ENCODE measurements around the gene NTM.

NTM gene

DNA sequence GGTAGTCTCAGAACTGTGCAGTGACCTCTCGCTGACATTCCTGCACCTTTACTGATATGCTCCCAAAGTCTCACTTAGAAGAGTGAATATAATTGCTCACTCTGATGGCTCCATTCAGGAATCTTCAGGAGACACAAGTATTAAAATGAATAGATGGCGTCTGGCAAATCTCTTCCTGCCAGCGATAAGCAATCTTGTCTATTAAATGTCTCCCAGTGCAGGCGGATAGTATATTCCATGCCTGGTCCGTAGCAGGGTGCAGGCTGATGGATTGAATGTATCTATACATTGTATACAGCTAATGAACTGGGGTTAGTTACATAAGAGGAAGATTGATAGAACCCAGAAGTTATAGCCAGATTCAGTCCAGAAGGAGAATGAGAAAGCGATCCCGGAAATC, 575.3 kb downstream of the NTM start:
- H3K4me3 Mint-ChIP-seq = no peak overlapping the region
- no peaks in the 10 kb centered on the region for H3K36me3 Mint-ChIP-seq
- no peak overlapping the region for H3K27ac Mint-ChIP-seq
- no peaks in the 10 kb centered on the region for H3K4me1 Mint-ChIP-seq
- H3K9me3 Mint-ChIP-seq = peaks cover 7% of the 10 kb centered on the region
- DNase-seq (ENCODE audit: low spot score in 2 of 2) (no peak), ATAC-seq (no peak)

GRCh38 chr11:131947511-131947910, 577.1 kb downstream of the NTM start:
- Mint-ChIP-seq H3K4me3 (no peak overlapping the region), H3K36me3 (no peaks in the 10 kb centered on the region), H3K4me1 (no peaks in the 10 kb centered on the region), H3K9me3 (peaks cover 9% of the 10 kb centered on the region), H3K27ac (no peak overlapping the region)
- ATAC-seq (no peak), DNase-seq (ENCODE audit: low spot score in 2 of 2) (no peak)

GRCh38 chr11:131951121-131951520, 580.7 kb downstream of the NTM start:
- H3K27ac Mint-ChIP-seq = no peak overlapping the region
- ATAC-seq (no peak), DNase-seq (ENCODE audit: low spot score in 2 of 2) (no peak)
- H3K4me1 Mint-ChIP-seq = no peaks in the 10 kb centered on the region
- no peaks in the 10 kb centered on the region for H3K36me3 Mint-ChIP-seq
- peaks cover 12% of the 10 kb centered on the region for H3K9me3 Mint-ChIP-seq
- H3K4me3 Mint-ChIP-seq = no peak overlapping the region

- Mint-ChIP-seq H3K4me1 (no peaks in the 10 kb centered on the region), H3K4me3 (no peak overlapping the region), H3K9me3 (peaks cover 17% of the 10 kb centered on the region), H3K27ac (no peak overlapping the region), H3K36me3 (no peaks in the 10 kb centered on the region)
- no peak for DNase-seq (ENCODE audit: low spot score in 2 of 2)
- peak; percentile 37 for ATAC-seq
Observed at GRCh38 chr11:131954146-131954545, 583.7 kb downstream of the NTM start.

- Mint-ChIP-seq H3K36me3 (no peaks in the 10 kb centered on the region), H3K27ac (no peak overlapping the region), H3K4me3 (no peak overlapping the region), H3K9me3 (peaks cover 8% of the 10 kb centered on the region), H3K4me1 (no peaks in the 10 kb centered on the region)
- DNase-seq (ENCODE audit: low spot score in 2 of 2) (no peak), ATAC-seq (no peak)
Observed at GRCh38 chr11:131955904-131956303, 585.5 kb downstream of the NTM start.

DNA sequence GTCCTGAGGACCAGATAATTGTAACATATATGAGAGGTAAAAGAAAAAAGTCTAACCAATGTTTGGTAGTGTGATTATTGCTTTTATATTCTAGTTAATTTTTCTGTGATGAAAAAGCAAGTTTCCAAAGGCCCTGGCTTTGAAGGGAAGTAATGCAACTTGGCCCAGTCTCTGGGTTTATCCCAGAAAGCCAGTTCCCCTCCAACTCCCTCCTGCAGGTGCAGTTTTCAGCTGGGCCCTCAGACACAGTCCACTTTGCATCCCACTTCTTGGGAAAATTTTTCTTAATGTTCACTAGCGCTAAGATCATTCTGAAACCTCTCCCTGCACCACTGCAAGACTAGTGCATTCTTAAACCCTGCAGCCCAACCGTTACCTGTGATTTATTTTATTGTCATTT, 586.8 kb downstream of the NTM start:
- ATAC-seq (no peak), DNase-seq (ENCODE audit: low spot score in 2 of 2) (no peak)
- H3K9me3 Mint-ChIP-seq = peaks cover 8% of the 10 kb centered on the region
- H3K4me3 Mint-ChIP-seq = no peak overlapping the region
- H3K4me1 Mint-ChIP-seq = no peaks in the 10 kb centered on the region
- H3K36me3 Mint-ChIP-seq = no peaks in the 10 kb centered on the region
- H3K27ac Mint-ChIP-seq = no peak overlapping the region

- no peaks in the 10 kb centered on the region for H3K36me3 Mint-ChIP-seq
- no peak for ATAC-seq
- peaks cover 8% of the 10 kb centered on the region for H3K9me3 Mint-ChIP-seq
- DNase-seq (ENCODE audit: low spot score in 2 of 2) = no peak
- H3K27ac Mint-ChIP-seq = no peak overlapping the region
- H3K4me1 Mint-ChIP-seq = no peaks in the 10 kb centered on the region
- no peak overlapping the region for H3K4me3 Mint-ChIP-seq
Observed at GRCh38 chr11:131957875-131958274, 587.5 kb downstream of the NTM start.

DNA sequence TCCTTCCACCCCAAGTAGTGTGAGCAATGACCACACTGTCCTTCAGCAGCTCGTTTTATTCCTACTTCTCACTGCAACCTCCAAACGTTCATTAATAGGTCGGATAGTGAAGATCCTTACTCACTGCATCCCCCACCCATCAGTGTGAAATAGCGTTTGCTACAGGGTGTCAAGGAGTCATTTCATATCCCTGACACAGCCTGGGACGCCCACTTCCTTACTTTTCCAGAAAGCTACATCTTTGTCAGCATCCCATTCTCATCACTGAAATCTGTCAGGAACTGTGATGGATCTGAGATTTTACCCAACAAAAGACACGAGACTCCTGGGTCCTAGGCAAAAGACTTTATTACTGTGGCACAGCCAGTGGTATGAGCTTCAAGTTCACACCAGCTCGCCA, 592.4 kb downstream of the NTM start:
- peaks cover 20% of the 10 kb centered on the region for H3K9me3 Mint-ChIP-seq
- H3K27ac Mint-ChIP-seq = no peak overlapping the region
- H3K4me3 Mint-ChIP-seq = no peak overlapping the region
- DNase-seq (ENCODE audit: low spot score in 2 of 2) (no peak), ATAC-seq (no peak)
- no peaks in the 10 kb centered on the region for H3K4me1 Mint-ChIP-seq
- no peaks in the 10 kb centered on the region for H3K36me3 Mint-ChIP-seq

- ATAC-seq = no peak
- Mint-ChIP-seq H3K4me1 (no peaks in the 10 kb centered on the region), H3K4me3 (no peak overlapping the region), H3K9me3 (peaks cover 15% of the 10 kb centered on the region), H3K36me3 (no peaks in the 10 kb centered on the region), H3K27ac (no peak overlapping the region)
- no peak for DNase-seq (ENCODE audit: low spot score in 2 of 2)
Observed at GRCh38 chr11:131964698-131965483, 594.5 kb downstream of the NTM start.

GRCh38 chr11:131965504-131965903, 595.1 kb downstream of the NTM start:
- H3K36me3 Mint-ChIP-seq = no peaks in the 10 kb centered on the region
- no peak overlapping the region for H3K4me3 Mint-ChIP-seq
- DNase-seq (ENCODE audit: low spot score in 2 of 2) = no peak
- no peak overlapping the region for H3K27ac Mint-ChIP-seq
- no peaks in the 10 kb centered on the region for H3K4me1 Mint-ChIP-seq
- ATAC-seq = no peak
- H3K9me3 Mint-ChIP-seq = peaks cover 16% of the 10 kb centered on the region

GRCh38 chr11:131966667-131967066, 596.3 kb downstream of the NTM start:
- ATAC-seq (peak; percentile 32), DNase-seq (ENCODE audit: low spot score in 2 of 2) (no peak)
- Mint-ChIP-seq H3K4me3 (no peak overlapping the region), H3K36me3 (no peaks in the 10 kb centered on the region), H3K4me1 (no peaks in the 10 kb centered on the region), H3K27ac (no peak overlapping the region), H3K9me3 (peaks cover 19% of the 10 kb centered on the region)

DNA sequence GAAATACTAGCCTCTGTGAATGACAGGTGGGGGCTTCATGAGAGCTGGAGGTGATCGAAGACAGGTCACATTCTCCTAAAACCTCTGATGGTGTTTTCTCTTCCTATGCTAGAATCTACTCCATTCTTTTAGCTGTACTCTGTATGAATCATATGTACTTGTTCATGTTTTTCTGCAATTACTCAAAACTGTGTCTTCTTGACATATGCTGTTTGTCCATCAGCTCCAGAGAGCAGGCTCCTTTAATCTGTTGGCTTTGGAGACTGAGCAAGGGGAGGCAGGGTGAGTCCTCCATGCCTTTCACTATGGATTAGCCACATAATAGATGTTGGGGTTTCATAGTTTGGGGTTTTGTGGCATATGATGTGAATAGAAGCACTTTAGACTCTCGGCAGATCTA, 598.8 kb downstream of the NTM start:
- ATAC-seq (no peak), DNase-seq (ENCODE audit: low spot score in 2 of 2) (no peak)
- Mint-ChIP-seq H3K9me3 (peaks cover 19% of the 10 kb centered on the region), H3K27ac (no peak overlapping the region), H3K4me1 (no peaks in the 10 kb centered on the region), H3K36me3 (no peaks in the 10 kb centered on the region), H3K4me3 (no peak overlapping the region)

DNA sequence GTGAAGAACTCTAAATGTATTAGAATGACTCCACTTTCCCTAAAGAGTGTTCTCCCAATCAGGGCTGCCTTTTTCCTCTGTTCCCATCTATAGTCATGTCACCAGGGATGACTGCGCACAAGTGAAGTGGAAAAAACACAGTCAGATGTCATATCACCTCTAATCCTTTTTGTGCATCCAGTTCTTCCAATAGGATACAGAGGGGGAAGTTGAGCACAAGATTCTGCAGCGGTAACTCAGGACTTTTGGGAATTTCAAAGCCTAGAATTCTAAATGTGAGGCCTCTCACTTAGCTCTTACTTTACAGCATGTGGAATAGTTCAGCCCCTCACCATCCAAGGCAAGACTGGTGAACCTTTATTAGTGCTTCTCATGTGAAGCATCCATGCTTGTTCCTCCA, 602.6 kb downstream of the NTM start:
- Mint-ChIP-seq H3K9me3 (peaks cover 9% of the 10 kb centered on the region), H3K36me3 (no peaks in the 10 kb centered on the region), H3K4me3 (no peak overlapping the region), H3K27ac (no peak overlapping the region), H3K4me1 (no peaks in the 10 kb centered on the region)
- no peak for ATAC-seq
- DNase-seq (ENCODE audit: low spot score in 2 of 2) = no peak

- ATAC-seq = no peak
- H3K9me3 Mint-ChIP-seq = peaks cover 8% of the 10 kb centered on the region
Observed at GRCh38 chr11:131975619-131976018, 605.2 kb downstream of the NTM start.

GRCh38 chr11:131976021-131976420, 605.6 kb downstream of the NTM start:
- DNase-seq (ENCODE audit: low spot score in 2 of 2) (no peak), ATAC-seq (no peak)
- no peaks in the 10 kb centered on the region for H3K4me1 Mint-ChIP-seq
- no peak overlapping the region for H3K27ac Mint-ChIP-seq
- peaks cover 6% of the 10 kb centered on the region for H3K9me3 Mint-ChIP-seq
- no peaks in the 10 kb centered on the region for H3K36me3 Mint-ChIP-seq
- H3K4me3 Mint-ChIP-seq = no peak overlapping the region

More at GRCh38 chr11:131975619-131976018, 605.2 kb downstream of the NTM start:
- Mint-ChIP-seq H3K4me1 (no peaks in the 10 kb centered on the region), H3K4me3 (no peak overlapping the region), H3K36me3 (no peaks in the 10 kb centered on the region), H3K27ac (no peak overlapping the region)
- DNase-seq (ENCODE audit: low spot score in 2 of 2) = no peak

- no peak for ATAC-seq
- no peak overlapping the region for H3K27ac Mint-ChIP-seq
- H3K4me1 Mint-ChIP-seq = no peaks in the 10 kb centered on the region
- no peaks in the 10 kb centered on the region for H3K36me3 Mint-ChIP-seq
- H3K4me3 Mint-ChIP-seq = no peak overlapping the region
- no peak for DNase-seq (ENCODE audit: low spot score in 2 of 2)
- H3K9me3 Mint-ChIP-seq = peaks cover 6% of the 10 kb centered on the region
Observed at GRCh38 chr11:131977231-131977630, 606.8 kb downstream of the NTM start.

Data from stimulated activated effector memory CD8-positive, alpha-beta T cell treated with anti-CD3 and anti-CD28 coated beads, Interleukin-12 subunit alpha, Interleukin-12 subunit beta, amount 100 ng/mL, for 72 hours (primary cell).